Stimulated activated CD8-positive, alpha-beta memory T cell treated with anti-CD3 and anti-CD28 coated beads, Interleukin-7, amount 100 ng/mL, for 24 hours (primary cell): ENCODE data around the gene MED9.

Experiments used
- DNase-seq: peaks from one replicate; pipeline ENCODE4 v3.0.0-alpha.2; 2020; ENCODE audit warnings: low read depth

MED9 gene

DNA sequence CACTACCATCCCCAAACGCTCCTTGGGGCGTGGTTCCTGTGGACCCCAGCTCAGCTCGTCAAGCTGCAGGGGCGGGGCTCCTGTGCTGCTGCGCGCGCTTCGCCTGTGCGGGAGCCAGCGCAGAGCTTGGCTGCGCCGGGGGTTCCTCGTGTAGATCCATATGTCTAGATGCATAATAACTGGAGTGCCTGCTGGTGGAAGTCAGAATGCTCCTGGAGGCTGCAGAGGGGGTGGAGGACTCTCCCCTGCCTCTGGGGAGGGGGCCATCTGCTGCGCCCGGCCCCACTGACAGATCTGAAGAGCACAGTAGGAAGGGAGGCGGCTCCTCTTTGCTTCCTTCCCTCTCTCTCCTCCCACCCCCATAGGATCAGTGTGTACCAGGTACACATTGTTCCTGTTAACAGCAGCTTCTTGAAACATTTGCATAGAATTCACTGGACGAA, 14.8 kb downstream of the MED9 start:
- no peak for DNase-seq

GRCh38 chr17:17492085-17492484, 15.3 kb downstream of the MED9 start:
- DNase-seq, result no peak

GRCh38 chr17:17492571-17492970, 15.8 kb downstream of the MED9 start:
- DNase-seq, result no peak

- DNase-seq, result no peak
Measured at GRCh38 chr17:17493249-17493985, 16.6 kb downstream of the MED9 start.

GRCh38 chr17:17493986-17494466, 17.2 kb downstream of the MED9 start:
- DNase-seq, result no peak

- no peak for DNase-seq
Measured at GRCh38 chr17:17494499-17494869, 17.7 kb downstream of the MED9 start.

DNA sequence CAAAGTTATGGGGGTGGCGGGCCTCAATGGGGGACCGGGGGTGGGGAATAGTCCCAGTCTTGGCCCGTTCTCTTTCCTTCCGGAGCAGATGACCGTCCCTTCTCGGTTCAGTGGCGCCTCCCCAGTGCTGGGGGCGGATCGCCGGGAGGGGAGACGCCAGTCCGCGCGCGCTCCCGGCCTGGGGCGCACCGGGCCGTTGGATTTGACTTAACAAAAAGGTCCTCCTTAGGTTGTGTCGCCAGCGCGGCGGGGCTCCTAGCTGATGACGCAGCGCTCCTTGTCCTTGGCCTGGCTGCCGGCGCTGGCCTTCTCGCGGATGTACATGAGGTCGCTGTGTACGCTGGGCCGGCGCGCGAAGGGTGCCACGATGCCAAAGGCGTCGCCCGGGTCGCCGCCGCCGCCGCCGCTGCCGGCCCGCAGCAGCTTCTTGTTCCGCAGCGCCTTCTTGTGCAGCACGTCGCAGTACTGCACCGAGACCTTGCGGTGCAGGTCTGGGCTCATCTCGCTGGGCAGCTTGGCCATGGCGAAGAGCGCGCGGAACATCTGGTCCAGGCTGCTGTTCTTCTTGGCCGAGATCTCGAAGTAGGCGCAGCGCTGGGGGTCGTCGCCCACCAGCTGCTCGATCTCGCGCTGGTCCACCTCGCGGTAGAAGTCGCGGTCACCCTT, 18.2 kb downstream of the MED9 start:
- no peak for DNase-seq

DNA sequence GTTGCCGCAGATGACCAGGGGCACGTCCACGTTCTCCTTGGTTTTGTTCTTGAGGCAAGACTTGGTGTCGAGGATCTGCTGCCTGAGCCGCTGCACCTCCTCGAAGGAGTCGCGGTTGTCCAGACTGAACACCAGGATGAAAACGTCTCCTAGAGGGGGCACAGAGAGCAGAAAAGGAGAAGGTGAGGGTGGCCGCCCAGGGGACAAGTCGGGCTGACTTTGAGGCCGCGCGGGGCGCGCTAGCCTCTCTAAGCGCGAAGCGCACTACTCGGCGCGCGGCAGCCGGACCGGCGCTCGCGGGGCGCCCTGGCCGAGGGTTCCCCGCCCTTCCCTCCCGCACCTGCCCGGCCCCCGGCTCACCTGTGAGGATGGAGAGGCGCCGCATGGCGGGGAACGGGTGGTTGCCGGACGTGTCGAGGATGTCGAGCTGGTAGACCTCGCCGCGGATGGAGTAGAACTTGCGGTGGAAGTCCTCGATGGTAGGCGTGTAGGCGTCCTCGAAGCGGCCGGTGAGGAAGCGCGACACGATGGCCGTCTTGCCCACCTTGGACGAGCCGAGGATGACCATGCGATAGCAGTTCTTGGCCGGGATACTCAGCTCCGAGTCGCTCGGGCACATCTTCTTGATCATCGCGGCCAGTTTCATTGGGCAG, 18.9 kb downstream of the MED9 start:
- DNase-seq, result no peak

GRCh38 chr17:17496189-17497064, 19.6 kb downstream of the MED9 start, which contains the start of gene RASD1:
TSS of gene RASD1 (minus strand) at chr17:17496395. CDS start at chr17:17496181, 214 bp downstream.
- peak; percentile 58 for DNase-seq

DNA sequence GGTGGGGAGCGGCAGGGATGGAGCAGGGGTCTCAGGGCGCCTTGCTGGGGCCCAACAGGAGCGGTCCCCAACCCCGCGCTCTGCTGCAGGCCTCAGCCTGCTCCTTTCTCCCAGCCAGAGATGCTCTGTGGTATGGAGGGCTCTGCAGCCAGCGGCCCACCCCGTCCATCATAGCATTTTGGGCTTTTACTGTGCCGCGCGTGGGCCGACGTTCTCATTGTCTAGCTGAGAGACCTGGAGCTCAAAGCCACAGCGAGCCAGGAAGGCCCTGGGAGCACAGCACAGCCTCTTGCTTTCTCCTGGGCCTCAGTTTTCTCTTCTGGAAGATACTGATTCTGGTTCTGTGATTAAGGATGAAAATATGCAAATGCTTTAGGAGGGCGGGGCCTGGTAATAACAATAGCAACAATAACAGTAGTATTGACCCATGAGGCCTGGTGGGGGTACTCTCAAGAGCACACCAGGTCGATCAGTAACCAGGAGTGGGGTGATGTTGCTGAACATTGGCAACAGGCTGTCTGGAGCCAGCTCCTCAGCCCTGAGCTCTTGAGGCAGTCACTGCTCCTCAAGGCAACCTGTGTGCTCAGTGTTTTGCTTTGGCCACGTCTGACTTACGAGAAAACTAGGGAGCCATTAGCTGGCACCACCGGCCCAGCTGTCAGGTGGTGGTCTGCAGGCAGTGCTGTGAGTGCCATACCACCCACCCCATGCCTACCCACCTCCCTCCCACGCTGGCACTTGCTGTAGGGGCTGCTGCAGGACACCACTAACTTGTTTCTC, 20.5 kb downstream of the MED9 start:
- no peak for DNase-seq

DNA sequence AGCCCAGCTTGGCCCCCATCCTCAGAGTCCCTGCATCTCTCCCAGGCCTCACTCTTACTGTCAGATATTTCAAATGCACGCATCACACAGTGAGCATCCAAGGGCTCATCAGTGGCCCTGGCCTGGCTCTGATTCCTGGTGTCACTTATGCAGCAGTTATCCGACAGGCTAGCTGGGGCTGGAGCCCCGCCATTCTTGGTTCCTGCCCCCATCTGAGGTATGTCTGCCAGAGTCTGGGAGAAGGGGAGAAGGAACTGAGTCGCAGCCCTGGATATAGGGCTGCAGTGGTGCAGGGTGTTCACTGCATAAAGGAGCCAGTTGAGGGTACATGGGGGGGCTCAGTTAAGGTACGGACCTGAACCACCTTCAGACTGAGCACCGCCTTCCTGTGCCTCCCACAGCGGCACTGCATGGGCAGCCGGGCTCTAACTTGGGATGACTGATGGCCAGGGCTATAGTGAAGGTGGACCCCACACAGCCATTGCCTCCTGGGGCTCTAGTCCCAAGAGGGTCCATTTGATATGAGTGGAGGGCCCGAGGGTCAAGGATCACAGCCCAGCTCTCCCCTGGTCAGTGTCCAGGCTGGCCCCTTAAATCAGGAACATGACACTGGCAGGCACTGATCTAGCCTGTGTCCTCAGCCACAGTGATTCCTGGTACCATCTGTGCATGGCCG, 21.2 kb downstream of the MED9 start:
- DNase-seq, result no peak

GRCh38 chr17:17498606-17499301, 22.0 kb downstream of the MED9 start:
- no peak for DNase-seq

DNA sequence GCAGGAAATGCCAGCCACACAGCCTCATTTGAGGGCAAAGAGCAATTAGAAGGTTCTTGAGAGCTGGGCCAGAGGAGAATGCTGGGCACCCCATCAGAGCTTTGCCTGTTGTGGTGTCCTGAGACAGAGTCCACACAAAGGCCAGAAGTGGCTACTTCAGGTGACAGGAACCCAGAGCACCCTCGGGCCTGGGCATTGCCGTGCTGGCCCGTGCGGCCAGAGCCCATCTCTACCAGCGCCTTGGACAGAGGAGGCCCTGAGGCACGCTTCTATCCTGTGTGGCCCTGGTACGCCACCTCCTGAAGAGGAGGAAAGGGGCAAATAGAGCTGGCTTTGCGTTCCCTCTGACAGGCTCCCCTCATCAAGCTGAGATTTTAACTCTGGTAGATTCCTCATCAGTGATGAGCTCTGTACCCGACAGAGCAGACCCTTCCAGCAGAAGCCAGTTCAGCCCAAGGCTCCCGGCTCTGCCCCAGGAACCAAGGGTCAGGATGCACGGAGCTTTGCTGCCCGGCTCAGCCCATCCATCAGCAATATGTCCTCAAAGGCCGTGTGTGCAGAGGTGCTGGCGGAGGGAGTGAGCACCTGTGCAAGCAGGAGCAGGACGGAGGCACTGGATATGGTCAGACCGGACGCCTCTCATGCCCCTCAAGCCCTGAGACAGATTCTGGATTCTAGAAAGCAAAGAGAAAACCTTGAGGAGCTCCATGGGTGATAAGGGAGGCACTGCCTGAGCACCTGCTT, 22.8 kb downstream of the MED9 start:
- no peak for DNase-seq

DNA sequence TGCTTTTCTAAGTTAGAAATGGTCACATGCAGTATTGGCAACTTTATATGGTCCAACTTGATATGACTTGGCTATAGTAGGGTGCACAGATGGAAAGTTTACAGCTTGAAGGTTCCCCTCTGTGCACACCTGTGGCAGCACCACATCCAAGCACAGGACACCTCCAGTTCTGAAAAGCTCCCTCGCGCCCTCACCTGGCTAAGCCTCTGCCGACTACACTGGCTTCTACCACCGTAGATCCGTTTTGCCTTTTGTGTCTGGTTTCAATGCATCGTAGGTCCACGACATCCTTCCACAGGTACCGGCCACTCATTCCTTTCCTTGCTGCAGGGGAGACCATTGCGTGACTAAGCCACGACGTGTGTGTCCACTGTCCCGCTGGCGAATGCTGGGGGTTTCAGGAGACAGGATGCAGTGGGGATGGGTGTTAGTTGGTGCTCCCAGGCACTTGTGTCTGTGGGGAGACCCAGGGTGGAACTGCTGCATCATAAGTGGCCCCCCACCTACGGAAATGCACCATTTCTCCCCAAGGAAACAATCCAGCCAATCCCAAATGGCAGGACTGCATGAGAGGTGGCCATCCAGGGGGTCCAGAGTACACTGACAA, 24.3 kb downstream of the MED9 start:
- DNase-seq, result no peak

- DNase-seq, result no peak
Measured at GRCh38 chr17:17502741-17503565, 26.2 kb downstream of the MED9 start.

GRCh38 chr17:17503566-17504130, 26.8 kb downstream of the MED9 start:
- DNase-seq, result no peak

- no peak for DNase-seq
Measured at GRCh38 chr17:17504341-17505140, 27.7 kb downstream of the MED9 start.
